PFSK-1 (cell line): Measurements from ENCODE around the gene DDX56.

Source experiments
- FOXP2 ChIP-seq: optimal IDR thresholded peaks from 2 replicates; pipeline ENCODE3; 2011; ENCODE audit warnings: borderline replicate concordance, control low read depth, inconsistent platforms; ENCODE audit not compliant: insufficient read depth; ENCODE audit errors: extremely low read length, extremely low read depth
- POLR2AphosphoS5 ChIP-seq: IDR thresholded peaks from 2 replicates; pipeline ENCODE4 v1.6.1; 2012; ENCODE audit warnings: low read depth, mild to moderate bottlenecking, control low read depth, low read length, moderate library complexity
- REST ChIP-seq, 2 experiments: IDR thresholded peaks; 2 replicates each; pipeline versions ENCODE4 v1.6.1 to v1.8.0; 2011 to 2012; ENCODE audit warnings: low read depth in 2 of 2, low read length in 2 of 2, control low read depth in 1 of 2, inconsistent platforms in 1 of 2, mild to moderate bottlenecking in 1 of 2, moderate library complexity in 1 of 2; ENCODE audit not compliant: insufficient read depth in 1 of 2
- SIN3A ChIP-seq: IDR thresholded peaks from 2 replicates; pipeline ENCODE4 v1.6.1; 2012; ENCODE audit warnings: mild to moderate bottlenecking, low read length, moderate library complexity, borderline replicate concordance; ENCODE audit not compliant: insufficient read depth
- TAF1 ChIP-seq: IDR thresholded peaks from 2 replicates; pipeline ENCODE4 v1.6.1; 2012; ENCODE audit warnings: low read length, control low read depth, borderline replicate concordance; ENCODE audit not compliant: insufficient read depth

DDX56 gene

GRCh38 chr7:44536090-44536489, 37.6 kb downstream of the DDX56 start:
- TF ChIP-seq FOXP2, result no peak
- no peak for TF ChIP-seq REST (IDR thresholded peaks at IDR 0.05; ENCODE audit: insufficient read depth in 1 of 2, low read depth in 2 of 2, low read length in 2 of 2)
- no peak for TF ChIP-seq SIN3A
- TF ChIP-seq TAF1, result no peak
- no peak for TF ChIP-seq POLR2AphosphoS5

- TF ChIP-seq POLR2AphosphoS5 (no peak), TAF1 (no peak), FOXP2 (no peak), REST (IDR thresholded peaks at IDR 0.05; ENCODE audit: insufficient read depth in 1 of 2, low read depth in 2 of 2, low read length in 2 of 2) (no peak), SIN3A (no peak)
Measured at GRCh38 chr7:44535348-44536064, 38.2 kb downstream of the DDX56 start.

- TF ChIP-seq SIN3A (no peak), TAF1 (no peak), POLR2AphosphoS5 (no peak), FOXP2 (no peak), REST (IDR thresholded peaks at IDR 0.05; ENCODE audit: insufficient read depth in 1 of 2, low read depth in 2 of 2, low read length in 2 of 2) (no peak)
Measured at GRCh38 chr7:44534501-44534900, 39.2 kb downstream of the DDX56 start.

- TF ChIP-seq TAF1 (no peak), REST (IDR thresholded peaks at IDR 0.05; ENCODE audit: insufficient read depth in 1 of 2, low read depth in 2 of 2, low read length in 2 of 2) (no peak), FOXP2 (no peak), POLR2AphosphoS5 (no peak), SIN3A (no peak)
Measured at GRCh38 chr7:44534087-44534486, 39.6 kb downstream of the DDX56 start.
